ENCODE data around the gene ACTR3C.
"Not testable (repeated sequence)": the region's sequence is repeated elsewhere in the genome, so short reads cannot be mapped to it uniquely, and the experiment has no call there.

ACTR3C gene

DNA sequence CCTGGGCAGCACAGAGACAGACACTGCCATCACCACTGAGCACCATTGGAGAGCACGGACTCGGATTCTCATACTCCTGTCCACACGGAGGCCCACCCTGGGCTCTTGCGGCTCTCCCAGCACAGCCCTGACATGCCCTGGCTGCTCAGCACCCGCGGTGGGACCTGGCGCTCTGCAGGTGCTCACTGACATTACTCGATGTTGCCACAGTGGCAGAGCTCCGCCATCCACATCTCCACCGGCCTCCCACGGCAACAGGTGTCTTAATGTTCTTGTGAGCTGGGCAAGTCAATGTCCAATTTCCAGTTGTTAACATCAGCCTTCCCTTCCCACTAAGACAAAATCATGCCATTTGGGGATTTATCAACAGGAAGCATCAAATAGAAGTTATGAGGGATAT, 45.0 kb downstream of the ACTR3C start:
- not testable (repeated sequence) for DNase-seq

DNA sequence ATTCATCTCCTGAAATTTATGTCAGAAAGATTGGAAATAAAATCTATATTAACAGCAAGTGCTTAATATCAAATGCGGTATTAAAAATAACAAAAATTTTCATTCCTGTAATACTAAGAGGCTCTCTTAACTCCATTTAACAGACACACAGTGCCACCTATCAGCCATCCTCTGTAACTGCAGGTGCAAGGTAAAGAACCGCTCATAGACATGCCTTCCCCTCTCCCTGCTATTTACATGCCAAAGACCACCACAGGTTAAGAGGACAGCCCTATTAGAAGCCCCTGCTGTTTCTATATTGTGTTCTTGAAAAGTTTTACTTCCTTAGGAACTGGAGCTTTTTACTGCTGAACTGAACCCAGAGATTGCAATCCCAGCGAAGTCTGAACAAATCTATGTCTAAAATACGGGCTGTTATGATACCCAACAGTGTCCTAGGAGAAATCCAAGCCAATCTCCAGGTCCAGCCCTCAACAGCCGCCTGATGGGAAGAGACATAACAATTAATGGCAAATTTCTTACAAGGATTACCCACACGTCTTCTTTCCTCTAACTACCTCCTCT, 47.1 kb downstream of the ACTR3C start:
- DNase-seq: peak; percentile 10

DNA sequence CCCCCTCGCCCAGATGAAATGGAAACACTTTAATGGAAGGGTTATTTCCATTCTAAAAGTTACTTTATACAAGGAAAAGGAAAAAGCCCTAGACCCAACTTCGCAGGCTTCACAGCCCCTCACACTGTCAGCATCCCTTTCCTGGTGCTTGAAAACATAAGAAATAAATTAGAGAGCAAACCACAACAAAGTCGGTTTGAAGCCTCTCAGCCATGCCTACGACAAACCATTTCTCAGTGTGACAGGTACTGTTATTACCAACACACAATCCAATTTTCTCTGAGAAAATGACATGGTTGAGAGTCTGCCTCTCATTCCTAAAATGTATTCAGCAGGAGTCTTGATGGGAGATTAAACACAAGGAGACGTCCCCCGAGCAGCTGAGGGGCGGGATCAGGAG, 51.4 kb downstream of the ACTR3C start:
- not testable (repeated sequence) for DNase-seq

DNA sequence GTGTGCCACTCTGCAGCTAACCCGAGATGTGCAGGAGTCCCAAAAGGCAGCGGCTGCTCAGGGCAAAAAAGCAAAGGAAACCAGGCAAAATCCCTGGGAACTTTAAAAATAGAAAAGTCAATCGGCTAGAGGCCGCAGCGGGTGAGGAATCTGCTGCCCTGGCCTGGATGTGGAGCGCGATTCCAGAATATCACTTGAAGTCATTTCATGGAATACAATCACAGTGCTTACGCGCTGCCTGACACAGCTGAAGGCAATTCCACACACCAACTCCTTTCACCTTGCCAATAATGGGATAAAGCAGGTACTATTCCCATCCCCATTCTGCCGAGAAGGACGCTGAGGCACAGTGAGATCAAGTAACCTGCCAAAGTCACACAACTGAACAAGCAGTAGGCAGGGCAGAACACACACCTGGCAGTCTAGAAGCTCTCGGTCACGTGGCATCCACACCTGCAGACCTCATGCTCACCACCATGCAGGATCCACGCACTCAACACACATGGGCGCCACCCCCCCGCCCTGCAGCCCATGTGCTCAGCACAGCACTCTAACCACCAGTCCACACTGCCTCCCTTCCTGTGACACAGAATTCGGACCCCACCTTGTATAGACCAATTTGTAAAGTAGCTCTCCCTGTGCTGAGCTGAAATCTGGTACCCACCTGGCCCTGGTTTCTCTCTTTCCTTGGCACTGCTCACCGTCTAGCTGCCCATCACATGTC, 53.1 kb downstream of the ACTR3C start:
- not testable (repeated sequence) for DNase-seq

DNA sequence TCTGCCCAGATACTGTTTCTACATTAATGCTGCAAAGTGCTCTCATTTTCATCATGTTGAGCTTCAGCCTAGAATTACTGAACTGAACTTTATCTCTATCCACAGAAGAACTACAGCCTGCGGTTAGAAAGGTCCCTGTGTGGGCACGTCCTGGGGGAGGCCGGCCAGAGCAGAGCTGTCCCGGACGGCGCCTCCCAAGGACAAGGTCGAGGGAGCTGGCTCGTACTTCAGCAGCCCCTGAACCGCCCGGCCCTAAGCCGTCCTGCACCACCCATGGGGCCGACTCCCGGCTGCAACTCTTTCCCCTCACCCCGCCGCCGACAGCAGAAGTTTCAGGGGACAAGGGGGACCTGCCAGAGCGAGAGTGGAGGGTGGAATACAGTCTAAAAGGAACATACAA, 54.5 kb downstream of the ACTR3C start:
- DNase-seq: not testable (repeated sequence)

DNA sequence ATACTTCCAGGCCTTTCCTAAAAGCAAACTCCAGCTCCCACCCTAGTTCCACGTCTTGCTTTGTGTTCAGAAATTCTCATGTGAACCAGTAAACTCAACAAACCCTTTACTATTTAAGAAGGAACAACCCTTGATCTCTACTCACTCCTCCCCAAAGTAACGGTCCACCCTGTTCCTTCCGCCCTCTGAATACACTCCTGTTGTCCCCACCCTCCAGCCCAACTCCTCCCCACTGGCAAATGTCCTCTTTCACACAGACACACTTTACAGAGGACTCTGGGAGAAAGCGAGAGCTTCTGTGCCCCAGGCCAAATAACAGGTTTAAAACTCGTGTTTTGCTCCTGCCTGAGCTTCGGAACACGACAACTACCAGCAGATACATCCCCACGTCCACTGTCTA, 55.1 kb downstream of the ACTR3C start:
- DNase-seq: not testable (repeated sequence)

DNA sequence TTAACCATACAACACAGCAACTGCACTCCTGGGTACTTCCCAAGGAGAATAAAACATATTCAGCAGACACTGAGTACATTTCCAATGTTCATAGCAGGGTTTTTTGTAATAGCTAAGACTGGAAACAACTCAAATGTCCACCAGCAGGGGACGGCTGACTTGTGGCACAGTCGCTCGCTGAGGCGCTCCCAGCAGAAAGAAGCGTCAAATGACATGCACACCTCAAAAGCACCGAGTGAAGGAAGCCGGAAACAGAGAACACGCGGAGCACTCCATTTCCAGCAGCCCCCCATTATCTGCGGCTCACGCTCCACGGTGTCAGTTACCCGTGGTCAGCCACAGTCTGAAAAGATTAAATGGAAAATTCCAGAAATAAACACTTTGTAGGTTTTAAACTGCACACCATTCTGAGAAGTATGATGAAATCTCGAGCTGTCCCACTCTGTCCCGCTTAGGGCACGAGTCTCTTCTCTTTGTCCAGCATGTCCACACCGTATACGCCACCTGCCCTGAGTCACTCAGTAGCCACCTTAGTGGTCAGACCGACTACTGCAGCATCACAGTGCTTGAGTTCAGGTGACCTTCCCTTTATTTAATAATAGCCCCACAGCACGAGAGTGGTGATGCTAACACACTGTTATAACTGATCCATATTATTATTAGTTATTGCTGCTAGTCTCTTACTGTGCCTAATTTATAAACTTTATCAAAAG, 56.2 kb downstream of the ACTR3C start:
- not testable (repeated sequence) for DNase-seq

DNA sequence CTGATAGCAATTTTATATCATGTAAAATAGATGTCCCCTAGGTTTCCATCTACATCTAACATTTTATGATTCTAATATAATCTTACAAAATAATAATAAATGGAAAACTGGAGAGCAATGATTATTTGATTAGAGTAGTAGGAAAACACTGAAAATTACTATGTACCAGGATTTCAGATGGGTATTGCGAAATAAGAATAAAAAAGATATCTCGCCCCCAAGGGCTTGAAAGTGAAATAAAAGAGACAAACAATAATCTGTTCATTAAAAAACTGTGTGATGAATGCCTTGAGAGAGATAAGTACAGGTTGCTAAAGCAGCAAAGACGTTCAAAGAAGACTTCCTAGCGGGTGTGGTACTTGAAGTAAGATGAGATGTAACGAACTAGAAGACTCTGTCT, 60.7 kb downstream of the ACTR3C start:
- DNase-seq: not testable (repeated sequence)

DNA sequence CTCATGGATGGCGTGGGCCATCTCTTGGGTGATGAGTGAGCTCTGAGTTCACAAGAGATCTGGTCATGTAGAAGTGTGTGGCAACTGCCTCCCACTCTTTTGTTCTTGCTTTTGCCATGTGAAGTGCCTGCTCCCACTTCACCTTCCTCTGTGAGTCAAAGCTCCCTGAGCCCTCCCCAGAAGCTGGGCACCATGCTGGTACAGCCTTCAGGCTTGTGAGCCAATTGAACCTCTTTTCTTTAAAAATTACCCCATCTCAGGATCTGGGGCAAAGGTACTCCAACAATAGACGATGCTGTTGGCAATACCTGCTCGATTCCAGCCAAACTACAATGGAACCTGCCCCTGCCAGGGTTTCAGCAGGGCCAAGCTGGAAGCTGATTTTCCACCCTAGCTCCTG, 75.6 kb downstream of the ACTR3C start:
- not testable (repeated sequence) for DNase-seq

DNA sequence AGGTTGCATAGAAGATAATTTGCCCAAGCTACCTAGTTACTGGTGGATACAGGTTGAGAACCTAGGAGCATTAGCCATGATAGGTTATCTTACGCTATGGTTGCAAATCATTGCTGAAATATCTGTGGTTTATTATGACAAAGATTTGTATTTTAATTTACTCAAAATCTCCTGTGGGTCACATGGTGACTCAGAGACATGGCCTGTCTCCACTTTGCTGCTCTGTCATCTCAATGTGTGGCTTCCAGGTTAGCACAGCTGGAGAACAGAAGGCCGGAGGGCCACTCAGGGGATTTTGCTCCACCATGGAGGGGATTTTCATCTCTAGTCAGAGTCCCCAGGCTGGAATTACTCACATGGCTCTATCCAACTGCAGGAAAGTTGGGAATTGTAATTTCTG, 78.1 kb downstream of the ACTR3C start:
- not testable (repeated sequence) for DNase-seq

DNA sequence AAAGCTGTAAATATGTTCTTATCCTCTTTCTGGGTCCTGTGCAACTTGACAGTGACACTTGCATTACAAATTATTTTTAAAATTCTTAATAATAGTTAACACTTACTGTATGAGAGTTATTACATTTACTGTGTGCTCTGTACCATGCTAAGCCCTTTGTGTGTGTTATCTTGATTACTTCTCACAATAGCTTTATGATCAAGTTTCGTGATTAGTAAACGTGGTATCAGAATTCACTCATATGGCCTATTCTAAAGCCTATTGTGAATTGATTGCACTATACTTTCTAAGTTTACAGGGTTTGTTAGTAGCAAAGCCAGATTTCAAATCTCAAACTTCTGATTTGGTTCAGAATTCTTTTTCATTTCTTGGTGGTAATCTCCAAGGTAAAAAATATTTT, 80.4 kb downstream of the ACTR3C start:
- not testable (repeated sequence) for DNase-seq

DNA sequence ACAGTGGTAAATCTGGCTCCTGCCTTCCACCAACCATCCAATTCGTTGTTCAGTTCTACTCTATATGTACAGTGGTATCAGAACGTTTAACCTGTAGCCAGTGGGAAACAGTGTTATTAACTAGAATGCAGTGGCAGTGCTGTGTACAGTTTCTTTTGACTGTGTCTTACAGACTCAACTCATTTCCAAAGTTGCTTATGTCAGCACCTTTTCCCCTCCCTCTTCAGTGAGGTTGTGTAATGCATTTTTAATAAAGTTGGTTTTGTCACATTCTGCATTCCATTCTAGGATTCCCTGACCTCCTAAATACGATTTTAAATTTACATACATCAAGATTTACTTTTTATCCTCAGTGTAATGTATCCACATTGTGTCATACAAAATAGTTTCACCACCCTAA, 97.9 kb downstream of the ACTR3C start:
- not testable (repeated sequence) for DNase-seq

DNA sequence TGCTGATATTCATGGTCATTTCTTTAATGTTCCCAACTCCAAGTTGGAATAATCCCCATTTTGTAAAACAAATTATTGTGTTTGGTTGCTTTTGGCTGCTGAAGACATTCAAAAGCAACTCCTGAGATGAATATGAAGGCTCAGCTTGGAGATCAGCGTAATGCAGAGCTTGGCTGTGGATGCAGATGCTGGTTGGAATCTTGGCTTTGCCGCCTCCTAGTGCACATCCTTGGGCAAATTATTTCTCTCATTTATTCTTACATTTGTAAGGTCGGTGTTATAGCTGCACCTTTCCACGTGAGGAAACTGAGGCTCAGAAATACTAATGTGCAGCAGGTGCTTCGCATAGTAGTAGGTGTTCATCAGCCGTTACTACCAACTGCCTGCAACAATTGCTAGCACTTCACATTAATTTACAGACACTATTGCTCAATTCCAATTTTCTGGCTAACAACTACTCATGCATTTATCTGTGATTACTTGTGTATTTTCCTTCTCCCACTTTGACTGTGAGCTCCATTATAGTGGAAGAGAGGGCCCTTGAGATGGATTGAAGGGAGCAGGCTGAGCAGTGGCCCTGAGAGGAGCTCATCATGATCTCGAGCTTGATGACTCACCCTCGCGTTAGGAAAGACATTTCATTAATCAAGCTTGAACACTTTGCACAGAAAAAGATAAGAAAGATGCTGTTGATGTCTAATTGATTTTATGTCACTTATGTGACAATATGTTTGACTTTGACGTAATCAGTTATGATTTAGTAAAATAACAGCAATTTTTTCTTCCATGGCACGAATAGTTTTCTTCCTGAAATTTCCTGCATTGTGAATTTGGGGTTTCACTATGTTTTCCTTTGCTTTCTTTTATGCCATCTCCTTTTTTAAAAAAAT, 101.0 kb downstream of the ACTR3C start:
- not testable (repeated sequence) for DNase-seq

DNA sequence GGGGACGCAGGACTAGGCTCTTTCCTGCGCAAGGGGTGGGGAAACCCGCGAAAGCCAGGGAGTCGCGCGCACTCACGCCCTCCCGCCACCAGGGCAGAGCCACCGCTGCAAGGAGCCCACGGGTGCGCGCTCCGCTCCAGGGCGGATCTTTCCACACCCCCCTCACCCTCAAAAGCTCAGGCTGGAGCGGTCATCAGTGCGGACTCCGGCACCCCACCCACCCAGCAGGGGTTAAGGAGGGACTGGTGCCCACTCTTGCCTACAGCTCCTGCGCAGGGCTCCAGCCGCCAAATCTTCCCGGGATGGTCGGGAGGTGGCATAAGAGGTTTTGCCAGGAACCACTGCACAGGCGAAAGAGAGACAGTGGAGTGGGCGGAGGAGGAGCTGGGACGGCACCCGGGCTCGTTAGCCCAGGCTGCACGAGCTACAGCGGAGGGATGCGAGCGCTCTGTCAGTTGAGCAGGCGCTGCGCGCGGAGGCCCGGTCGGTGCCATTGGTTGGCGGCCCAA, 102.6 kb downstream of the ACTR3C start:
- not testable (repeated sequence) for DNase-seq

DNA sequence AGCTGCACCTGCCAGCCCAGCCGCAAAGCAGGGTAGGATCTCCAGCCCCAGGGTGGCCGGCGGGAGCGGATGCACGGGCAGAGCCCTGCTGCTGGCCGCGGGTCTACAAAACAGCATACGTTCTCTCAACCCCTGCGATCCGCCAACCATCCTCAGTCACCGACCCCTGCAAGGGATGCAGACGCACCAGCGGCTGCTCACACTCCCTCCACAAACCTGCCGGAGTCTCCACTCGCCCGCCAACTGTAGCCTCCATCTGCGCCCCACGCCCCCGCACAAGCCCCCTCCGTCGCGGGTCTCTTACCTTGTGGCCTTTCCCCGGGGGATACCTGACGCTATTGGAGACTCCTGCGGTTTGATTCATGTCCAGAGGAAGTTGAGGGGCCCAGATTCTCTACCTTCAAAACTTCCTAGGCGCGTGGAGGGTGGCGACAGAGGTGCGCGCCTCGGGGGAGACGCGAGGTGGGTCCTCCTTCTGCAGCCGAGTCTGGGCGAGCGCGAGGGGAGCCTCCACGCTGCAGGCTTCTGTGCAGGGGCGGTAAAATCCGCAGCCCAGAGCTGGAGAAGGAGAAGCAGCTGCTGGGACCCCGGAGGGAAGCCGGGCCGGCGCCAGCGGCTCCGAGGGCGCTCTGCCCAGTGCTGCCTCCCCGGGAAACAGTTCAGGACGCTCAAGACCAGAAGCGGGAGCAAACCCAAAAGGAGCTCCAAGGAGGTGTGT, 103.2 kb downstream of the ACTR3C start:
- not testable (repeated sequence) for DNase-seq

DNA sequence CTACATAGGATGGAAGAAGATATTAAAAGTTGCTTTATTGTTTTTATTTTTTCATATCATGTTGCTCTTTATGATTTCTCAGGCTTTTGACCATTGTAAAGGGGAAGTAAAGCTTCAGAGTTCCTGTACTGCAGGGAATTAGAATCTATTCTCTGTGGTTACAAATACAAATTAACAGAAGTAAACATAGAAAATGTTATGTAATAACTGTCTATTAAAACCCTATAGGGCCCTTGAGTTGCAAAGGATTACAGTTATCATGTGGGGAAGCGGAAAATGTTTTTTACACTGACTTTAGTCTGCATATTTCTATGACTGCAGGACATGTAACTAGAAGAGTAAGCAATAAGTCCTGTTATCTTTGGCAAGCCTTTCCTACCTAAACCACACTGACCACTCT, 116.5 kb downstream of the ACTR3C start:
- not testable (repeated sequence) for DNase-seq

DNA sequence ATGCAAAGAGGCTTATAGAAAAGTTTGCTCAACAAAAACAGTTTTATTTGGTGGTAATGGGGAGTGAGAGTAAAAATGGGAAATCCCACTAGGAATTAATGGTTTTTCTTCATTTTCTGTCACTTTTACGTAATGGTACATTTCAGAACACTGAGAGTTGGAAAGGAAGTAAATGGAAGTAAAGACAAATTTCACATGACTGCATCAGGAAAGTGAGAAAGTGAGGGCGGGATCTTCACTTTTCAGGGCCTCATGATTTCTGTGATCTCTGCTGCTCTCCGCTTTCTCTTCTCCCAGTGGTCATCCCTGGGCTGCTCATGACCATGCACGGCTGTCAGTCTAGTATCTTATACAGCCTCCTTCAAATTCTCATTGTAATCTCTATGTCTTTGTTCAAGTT, 117.5 kb downstream of the ACTR3C start:
- not testable (repeated sequence) for DNase-seq

DNA sequence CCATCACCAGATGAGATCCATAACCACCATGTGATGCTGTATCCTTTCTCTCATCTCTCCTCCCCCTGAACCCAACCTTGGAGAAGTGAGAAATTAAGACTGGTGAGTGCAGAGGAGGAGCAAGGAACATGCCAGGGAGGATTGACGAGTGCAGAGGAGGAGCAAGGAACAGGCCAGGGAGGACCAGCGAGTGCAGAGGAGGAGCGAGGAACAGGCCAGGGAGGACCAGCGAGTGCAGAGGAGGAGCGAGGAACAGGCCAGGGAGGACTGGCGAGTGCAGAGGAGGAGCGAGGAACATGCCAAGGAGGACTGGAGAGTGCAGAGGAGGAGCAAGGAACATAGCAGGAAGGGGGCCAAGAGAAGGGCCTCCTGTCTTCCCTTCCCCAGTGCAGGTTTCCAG, 118.8 kb downstream of the ACTR3C start:
- not testable (repeated sequence) for DNase-seq

DNA sequence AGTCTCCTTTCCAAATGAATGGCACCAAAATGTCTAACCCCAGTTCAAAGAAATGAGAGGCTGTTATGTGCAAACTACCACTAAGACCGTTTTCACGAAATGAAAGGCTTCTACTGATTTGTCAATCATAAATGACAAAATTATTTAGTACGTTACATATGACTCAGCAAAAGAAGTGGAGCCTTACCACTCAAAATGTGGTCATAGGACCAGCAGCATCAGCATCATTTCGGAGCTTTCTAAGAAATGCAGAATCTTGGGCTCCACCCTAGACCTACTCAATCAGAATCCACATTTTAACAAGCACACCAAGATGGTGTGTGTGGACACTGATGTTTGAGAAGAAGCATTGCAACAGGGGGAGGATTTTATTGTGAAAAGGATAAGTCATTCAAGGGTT, 120.5 kb downstream of the ACTR3C start:
- DNase-seq: not testable (repeated sequence)

Measured in HCEC 1CT (cell line).